OCI-LY1 (cell line): ENCODE measurements around the gene KMO.

ENCODE experiments used
- CTCF ChIP-seq: fragments of 200-600 bp; sonication (generic), shearing (Covaris generic); IDR thresholded peaks from 2 replicates; pipeline ENCODE4 v1.5.1; 2017; ENCODE audit warnings: mild to moderate bottlenecking, antibody characterized with exemption, low read length, moderate library complexity, mixed read lengths
- EZH2 ChIP-seq: fragments of 200-600 bp; sonication (generic), shearing (Covaris generic); IDR thresholded peaks from 2 replicates; pipeline ENCODE4 v1.8.0; 2017; ENCODE audit warnings: borderline replicate concordance, mixed run types, mild to moderate bottlenecking, antibody characterized with exemption, low read length, moderate library complexity, mixed read lengths

- TF ChIP-seq CTCF: no peak
- no peak for TF ChIP-seq EZH2
These were observed 79.6 kb downstream of the KMO start for GRCh38 chr1:241611736-241612135.
